Parathyroid adenoma (tissue), 2 donors: ENCODE results near the gene COA6.

ENCODE experiments used
- H2AFZ ChIP-seq: fragments of 300-600 bp; sonication (generic); one replicate; pipeline ENCODE4 v1.7.0; 2017; ENCODE audit warnings: antibody characterized with exemption, mild to moderate bottlenecking
- H3K27ac ChIP-seq: fragments of 300-600 bp; sonication (generic); one replicate; pipeline ENCODE4 v1.7.0; 2017
- H3K27me3 ChIP-seq: fragments of 300-600 bp; sonication (generic); one replicate; pipeline ENCODE4 v1.7.0; 2017; ENCODE audit warnings: low read length; ENCODE audit not compliant: control insufficient read depth, insufficient read depth
- H3K36me3 ChIP-seq: fragments of 300-600 bp; sonication (generic); one replicate; pipeline ENCODE4 v1.7.0; 2017; ENCODE audit warnings: low read length; ENCODE audit not compliant: control insufficient read depth, insufficient read depth
- H3K4me1 ChIP-seq: fragments of 300-600 bp; sonication (generic); one replicate; pipeline ENCODE4 v1.7.0; 2017; ENCODE audit warnings: control low read depth
- H3K4me2 ChIP-seq: fragments of 300-600 bp; sonication (generic); one replicate; pipeline ENCODE4 v1.7.0; 2017; ENCODE audit warnings: low read length
- H3K4me3 ChIP-seq: fragments of 300-600 bp; sonication (generic); one replicate; pipeline ENCODE4 v1.7.0; 2017; ENCODE audit warnings: low read depth, low read length
- H3K79me2 ChIP-seq: fragments of 300-600 bp; sonication (generic); one replicate; pipeline ENCODE4 v1.7.0; 2017; ENCODE audit warnings: control low read depth
- H3K9ac ChIP-seq: fragments of 300-600 bp; sonication (generic); one replicate; pipeline ENCODE4 v1.7.0; 2017; ENCODE audit warnings: mild to moderate bottlenecking
- H3K9me3 ChIP-seq: fragments of 300-600 bp; sonication (generic); one replicate; pipeline ENCODE4 v1.7.0; 2017; ENCODE audit warnings: low read length; ENCODE audit not compliant: control insufficient read depth
- TF ChIP-seq, protein P1 (sequence below): fragments of 300-600 bp; sonication (generic); IDR thresholded peaks from one replicate; pipeline ENCODE4 v1.7.0; 2017; ENCODE audit warnings: antibody characterized with exemption, mild to moderate bottlenecking
- donor health status: primary hyperparathyroidism.

COA6 gene

DNA sequence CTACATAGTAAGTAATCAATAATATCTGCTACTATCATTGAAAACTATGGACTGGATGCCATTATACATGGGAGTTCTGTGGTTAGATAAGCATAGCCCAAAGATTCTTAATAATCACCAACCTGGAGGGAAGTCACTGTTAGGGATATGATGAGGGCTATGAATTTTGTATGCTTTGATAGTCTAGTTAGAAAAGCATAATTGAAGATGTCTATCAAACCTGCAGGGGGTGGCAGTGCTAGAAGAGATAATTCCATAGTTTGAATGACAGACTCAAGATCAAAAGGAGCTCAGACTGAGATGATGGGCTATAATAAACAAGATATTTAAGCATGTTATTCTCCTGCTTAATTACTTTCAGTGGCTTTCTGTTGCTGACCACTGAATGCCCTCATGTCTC, 15.4 kb upstream of the COA6 start:
- no peaks in the 10 kb centered on the region for H3K4me1 ChIP-seq
- no peak overlapping the region for H3K4me3 ChIP-seq
- H3K9me3 ChIP-seq = no peaks in the 10 kb centered on the region
- TF ChIP-seq, protein P1, sequence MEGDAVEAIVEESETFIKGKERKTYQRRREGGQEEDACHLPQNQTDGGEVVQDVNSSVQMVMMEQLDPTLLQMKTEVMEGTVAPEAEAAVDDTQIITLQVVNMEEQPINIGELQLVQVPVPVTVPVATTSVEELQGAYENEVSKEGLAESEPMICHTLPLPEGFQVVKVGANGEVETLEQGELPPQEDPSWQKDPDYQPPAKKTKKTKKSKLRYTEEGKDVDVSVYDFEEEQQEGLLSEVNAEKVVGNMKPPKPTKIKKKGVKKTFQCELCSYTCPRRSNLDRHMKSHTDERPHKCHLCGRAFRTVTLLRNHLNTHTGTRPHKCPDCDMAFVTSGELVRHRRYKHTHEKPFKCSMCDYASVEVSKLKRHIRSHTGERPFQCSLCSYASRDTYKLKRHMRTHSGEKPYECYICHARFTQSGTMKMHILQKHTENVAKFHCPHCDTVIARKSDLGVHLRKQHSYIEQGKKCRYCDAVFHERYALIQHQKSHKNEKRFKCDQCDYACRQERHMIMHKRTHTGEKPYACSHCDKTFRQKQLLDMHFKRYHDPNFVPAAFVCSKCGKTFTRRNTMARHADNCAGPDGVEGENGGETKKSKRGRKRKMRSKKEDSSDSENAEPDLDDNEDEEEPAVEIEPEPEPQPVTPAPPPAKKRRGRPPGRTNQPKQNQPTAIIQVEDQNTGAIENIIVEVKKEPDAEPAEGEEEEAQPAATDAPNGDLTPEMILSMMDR = no peak
- no peaks in the 10 kb centered on the region for H3K27me3 ChIP-seq
- H3K79me2 ChIP-seq = peaks cover 4% of the 10 kb centered on the region
- H3K27ac ChIP-seq = no peak overlapping the region
- no peaks in the 10 kb centered on the region for H3K36me3 ChIP-seq
- no peak overlapping the region for H2AFZ ChIP-seq
- H3K4me2 ChIP-seq = no peak overlapping the region
- no peak overlapping the region for H3K9ac ChIP-seq

DNA sequence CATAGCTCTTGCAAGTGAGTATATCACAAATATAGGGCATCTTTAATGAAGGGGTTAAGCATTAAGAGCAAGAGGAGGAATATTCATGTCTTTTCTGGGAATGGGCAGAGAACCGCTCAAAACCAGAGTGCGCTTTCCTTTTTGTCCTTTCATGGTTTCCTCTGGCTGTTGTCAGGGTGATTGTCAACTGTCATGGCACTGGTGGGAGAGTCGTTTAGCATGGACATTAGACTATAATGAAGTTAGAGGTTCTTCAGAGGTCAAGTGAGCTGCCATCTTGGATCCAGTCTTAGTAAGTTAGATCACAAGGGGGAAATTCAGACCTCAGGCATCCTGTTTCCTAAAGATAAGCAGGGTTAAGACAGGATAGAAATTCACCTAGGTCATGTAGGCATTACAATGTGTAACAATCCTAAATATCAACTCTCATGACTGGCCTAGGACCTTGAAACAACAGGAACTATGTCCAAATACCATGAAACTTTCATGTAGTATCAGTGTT, 12.1 kb upstream of the COA6 start:
- H3K9me3 ChIP-seq = no peaks in the 10 kb centered on the region
- H3K4me1 ChIP-seq = no peaks in the 10 kb centered on the region
- no peak overlapping the region for H3K27ac ChIP-seq
- H3K27me3 ChIP-seq = no peaks in the 10 kb centered on the region
- no peaks in the 10 kb centered on the region for H3K36me3 ChIP-seq
- no peak overlapping the region for H2AFZ ChIP-seq
- H3K4me3 ChIP-seq = no peak overlapping the region
- TF ChIP-seq, protein P1 = no peak
- H3K9ac ChIP-seq = no peak overlapping the region
- no peak overlapping the region for H3K4me2 ChIP-seq
- H3K79me2 ChIP-seq = peaks cover 4% of the 10 kb centered on the region

DNA sequence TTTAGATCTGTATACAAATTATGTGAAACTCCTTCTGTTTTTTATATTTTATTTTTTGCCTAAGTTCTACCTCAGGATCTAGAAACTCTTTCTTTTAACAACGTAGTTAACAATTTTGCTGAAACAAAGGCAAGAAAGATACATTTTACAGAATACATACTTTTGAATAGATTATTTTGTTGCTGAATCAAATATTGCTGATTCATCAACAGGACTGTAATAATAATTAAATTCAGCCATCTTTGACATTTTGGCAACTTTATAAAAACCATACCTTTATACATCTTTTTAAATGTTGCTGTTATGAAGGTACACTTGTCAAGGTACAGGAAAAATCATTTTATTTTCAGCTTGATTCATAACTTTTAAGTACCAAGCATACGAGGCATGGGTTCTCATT, 10.7 kb upstream of the COA6 start:
- Histone ChIP-seq H3K4me2 (no peak overlapping the region), H3K4me1 (no peaks in the 10 kb centered on the region), H3K36me3 (no peaks in the 10 kb centered on the region), H3K27me3 (no peaks in the 10 kb centered on the region), H3K27ac (no peak overlapping the region), H3K4me3 (no peak overlapping the region), H3K9ac (no peak overlapping the region), H3K79me2 (peaks cover 4% of the 10 kb centered on the region), H3K9me3 (no peaks in the 10 kb centered on the region), H2AFZ (no peak overlapping the region)
- TF ChIP-seq, protein P1 = no peak

DNA sequence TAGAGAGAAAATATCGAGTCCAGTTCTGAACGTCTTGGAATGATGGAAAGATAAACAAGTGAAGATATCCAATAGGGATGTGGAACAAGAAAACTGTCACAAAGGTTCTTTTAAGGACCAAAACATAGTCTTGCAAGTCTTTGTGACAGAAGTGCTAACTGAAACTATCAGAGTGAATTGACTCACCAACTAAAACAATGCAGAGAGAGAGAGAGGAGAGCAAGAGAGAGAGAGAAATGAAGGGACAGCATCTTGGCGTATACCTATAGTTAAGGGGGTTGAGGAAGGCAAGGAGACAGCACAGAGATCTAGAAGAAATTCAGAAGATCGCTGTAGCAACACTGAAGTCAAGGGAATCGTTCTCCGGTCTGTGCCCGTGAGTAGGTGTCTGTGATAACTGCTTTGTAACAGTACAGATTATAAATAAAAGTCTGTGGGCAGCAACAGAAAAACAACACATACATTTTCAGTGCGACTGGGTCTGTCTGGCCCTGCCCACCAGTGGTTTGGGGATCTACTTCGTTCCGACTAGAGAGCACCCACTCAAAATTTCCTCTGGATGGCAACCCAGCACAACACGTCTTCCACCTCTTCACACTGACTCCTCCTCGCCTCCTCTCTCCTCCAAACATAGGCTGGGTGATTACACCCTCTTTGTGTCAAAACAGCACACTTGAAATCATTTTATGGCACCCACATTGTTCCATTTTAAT, 4.8 kb upstream of the COA6 start:
- Histone ChIP-seq H3K27me3 (no peaks in the 10 kb centered on the region), H3K79me2 (no peaks in the 10 kb centered on the region), H3K27ac (no peak overlapping the region), H3K4me1 (no peaks in the 10 kb centered on the region), H3K4me2 (no peak overlapping the region), H3K9ac (no peak overlapping the region), H2AFZ (no peak overlapping the region), H3K36me3 (no peaks in the 10 kb centered on the region), H3K4me3 (no peak overlapping the region), H3K9me3 (no peaks in the 10 kb centered on the region)
- TF ChIP-seq, protein P1 = no peak

DNA sequence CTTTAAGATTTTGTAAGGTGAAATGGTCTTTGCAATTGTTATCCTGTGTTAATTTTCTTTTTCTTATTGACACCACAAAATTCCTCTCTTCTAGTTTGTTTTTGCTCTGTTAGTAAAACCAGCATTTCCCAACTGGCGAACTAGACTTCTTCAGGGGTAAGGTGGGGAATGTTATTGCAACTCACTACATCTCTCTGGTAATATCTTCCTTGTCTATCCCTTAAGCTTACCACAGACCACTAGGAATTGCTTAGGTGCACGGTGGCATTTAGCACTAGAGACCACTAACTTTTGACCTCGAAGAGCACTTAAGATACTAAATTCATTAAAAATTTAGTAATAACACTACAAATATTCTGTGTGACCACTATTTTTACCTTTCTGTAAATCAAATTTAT, 4.2 kb upstream of the COA6 start:
- Histone ChIP-seq H3K4me3 (no peak overlapping the region), H3K79me2 (no peaks in the 10 kb centered on the region), H3K4me2 (no peak overlapping the region), H3K9me3 (no peaks in the 10 kb centered on the region), H3K9ac (no peak overlapping the region), H3K4me1 (no peaks in the 10 kb centered on the region), H3K27me3 (no peaks in the 10 kb centered on the region), H2AFZ (no peak overlapping the region), H3K36me3 (no peaks in the 10 kb centered on the region), H3K27ac (no peak overlapping the region)
- TF ChIP-seq, protein P1 = no peak
